Measurements from ENCODE around the gene EHF. TPM values are rescaled to one million over a fixed set of nuclear protein-coding genes. Genes with fewer than 3 reads are reported as not detected.

Gene EHF
- total and polyA plus RNA-seq, 9 of the 15 experiments (the other 6 are each of a cell fraction or from before 2014, with no cell fraction given), result 0.04 to 0.54 (median 0.37) TPM

DNA sequence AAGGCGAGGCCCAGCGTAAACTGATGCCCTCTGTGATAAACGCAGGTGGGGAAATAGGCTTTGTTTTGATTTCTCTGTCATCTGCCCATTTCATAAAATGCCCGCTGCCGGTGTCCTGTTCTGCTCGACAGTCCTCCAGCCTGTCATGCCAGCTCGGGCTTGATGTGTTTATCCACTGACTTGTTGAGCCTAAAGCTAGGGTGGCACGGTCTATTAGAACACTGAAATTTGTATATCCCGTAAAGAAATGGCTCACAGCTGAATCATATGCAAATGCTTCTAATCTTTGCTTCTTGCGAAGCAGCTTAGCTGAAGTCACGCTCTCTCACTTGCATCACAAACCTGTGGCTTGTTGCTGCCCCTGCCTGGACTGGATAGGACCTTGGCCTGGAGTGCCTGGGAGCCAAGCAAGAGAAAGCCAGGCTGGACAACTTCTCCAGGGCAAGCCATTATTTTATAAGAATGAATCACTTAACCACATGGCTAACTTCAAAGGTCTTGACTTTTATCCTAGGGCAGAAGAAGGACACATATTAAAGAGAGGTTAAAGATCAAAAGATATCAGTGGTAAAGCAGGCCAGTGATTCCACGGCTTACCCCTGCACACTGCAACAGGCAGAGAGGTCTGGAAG lies 33.1 kb downstream of the EHF start (continued):
- TF ChIP-seq, protein P1, sequence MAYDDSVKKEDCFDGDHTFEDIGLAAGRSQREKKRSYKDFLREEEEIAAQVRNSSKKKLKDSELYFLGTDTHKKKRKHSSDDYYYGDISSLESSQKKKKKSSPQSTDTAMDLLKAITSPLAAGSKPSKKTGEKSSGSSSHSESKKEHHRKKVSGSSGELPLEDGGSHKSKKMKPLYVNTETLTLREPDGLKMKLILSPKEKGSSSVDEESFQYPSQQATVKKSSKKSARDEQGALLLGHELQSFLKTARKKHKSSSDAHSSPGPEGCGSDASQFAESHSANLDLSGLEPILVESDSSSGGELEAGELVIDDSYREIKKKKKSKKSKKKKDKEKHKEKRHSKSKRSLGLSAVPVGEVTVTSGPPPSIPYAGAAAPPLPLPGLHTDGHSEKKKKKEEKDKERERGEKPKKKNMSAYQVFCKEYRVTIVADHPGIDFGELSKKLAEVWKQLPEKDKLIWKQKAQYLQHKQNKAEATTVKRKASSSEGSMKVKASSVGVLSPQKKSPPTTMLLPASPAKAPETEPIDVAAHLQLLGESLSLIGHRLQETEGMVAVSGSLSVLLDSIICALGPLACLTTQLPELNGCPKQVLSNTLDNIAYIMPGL (CRISPR knock-in tag; IDR thresholded peaks at IDR 0.05), result no peak
- TF ChIP-seq ETV6 (IDR thresholded peaks at IDR 0.05; ENCODE audit: borderline replicate concordance in 1 of 2, low read depth in 2 of 2, low read length in 1 of 2), result no peak
- no peak for TF ChIP-seq ETV6 (CRISPR knock-in tag; IDR thresholded peaks at IDR 0.05; ENCODE audit: borderline replicate concordance)
- no peak for TF ChIP-seq NEUROD1 (IDR thresholded peaks at IDR 0.05; ENCODE audit: borderline replicate concordance, low read depth, low read length, partially characterized antibody)
- no peak for TF ChIP-seq SMAD2 (IDR thresholded peaks at IDR 0.05; ENCODE audit: low read depth, low read length)
- TF ChIP-seq, protein P2, sequence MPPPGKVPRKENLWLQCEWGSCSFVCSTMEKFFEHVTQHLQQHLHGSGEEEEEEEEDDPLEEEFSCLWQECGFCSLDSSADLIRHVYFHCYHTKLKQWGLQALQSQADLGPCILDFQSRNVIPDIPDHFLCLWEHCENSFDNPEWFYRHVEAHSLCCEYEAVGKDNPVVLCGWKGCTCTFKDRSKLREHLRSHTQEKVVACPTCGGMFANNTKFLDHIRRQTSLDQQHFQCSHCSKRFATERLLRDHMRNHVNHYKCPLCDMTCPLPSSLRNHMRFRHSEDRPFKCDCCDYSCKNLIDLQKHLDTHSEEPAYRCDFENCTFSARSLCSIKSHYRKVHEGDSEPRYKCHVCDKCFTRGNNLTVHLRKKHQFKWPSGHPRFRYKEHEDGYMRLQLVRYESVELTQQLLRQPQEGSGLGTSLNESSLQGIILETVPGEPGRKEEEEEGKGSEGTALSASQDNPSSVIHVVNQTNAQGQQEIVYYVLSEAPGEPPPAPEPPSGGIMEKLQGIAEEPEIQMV (tag; conservative IDR thresholded peaks at IDR 0.05; ENCODE audit: low read depth), result no peak
- TF ChIP-seq, protein P3, sequence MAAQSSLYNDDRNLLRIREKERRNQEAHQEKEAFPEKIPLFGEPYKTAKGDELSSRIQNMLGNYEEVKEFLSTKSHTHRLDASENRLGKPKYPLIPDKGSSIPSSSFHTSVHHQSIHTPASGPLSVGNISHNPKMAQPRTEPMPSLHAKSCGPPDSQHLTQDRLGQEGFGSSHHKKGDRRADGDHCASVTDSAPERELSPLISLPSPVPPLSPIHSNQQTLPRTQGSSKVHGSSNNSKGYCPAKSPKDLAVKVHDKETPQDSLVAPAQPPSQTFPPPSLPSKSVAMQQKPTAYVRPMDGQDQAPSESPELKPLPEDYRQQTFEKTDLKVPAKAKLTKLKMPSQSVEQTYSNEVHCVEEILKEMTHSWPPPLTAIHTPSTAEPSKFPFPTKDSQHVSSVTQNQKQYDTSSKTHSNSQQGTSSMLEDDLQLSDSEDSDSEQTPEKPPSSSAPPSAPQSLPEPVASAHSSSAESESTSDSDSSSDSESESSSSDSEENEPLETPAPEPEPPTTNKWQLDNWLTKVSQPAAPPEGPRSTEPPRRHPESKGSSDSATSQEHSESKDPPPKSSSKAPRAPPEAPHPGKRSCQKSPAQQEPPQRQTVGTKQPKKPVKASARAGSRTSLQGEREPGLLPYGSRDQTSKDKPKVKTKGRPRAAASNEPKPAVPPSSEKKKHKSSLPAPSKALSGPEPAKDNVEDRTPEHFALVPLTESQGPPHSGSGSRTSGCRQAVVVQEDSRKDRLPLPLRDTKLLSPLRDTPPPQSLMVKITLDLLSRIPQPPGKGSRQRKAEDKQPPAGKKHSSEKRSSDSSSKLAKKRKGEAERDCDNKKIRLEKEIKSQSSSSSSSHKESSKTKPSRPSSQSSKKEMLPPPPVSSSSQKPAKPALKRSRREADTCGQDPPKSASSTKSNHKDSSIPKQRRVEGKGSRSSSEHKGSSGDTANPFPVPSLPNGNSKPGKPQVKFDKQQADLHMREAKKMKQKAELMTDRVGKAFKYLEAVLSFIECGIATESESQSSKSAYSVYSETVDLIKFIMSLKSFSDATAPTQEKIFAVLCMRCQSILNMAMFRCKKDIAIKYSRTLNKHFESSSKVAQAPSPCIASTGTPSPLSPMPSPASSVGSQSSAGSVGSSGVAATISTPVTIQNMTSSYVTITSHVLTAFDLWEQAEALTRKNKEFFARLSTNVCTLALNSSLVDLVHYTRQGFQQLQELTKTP (IDR thresholded peaks at IDR 0.05; ENCODE audit: low read depth in 1 of 2, partially characterized antibody in 2 of 2), result no peak
- no peak for TF ChIP-seq ZNF263 (CRISPR knock-in tag; IDR thresholded peaks at IDR 0.05; ENCODE audit: borderline replicate concordance)
- no peak for TF ChIP-seq MAFG (tag; conservative IDR thresholded peaks at IDR 0.05)
- TF ChIP-seq L3MBTL2 (IDR thresholded peaks at IDR 0.05), result peak; percentile 56
- no peak for TF ChIP-seq THRAP3 (IDR thresholded peaks at IDR 0.05; ENCODE audit: borderline replicate concordance)
- TF ChIP-seq SIX5 (IDR thresholded peaks at IDR 0.05; ENCODE audit: borderline replicate concordance in 1 of 2, insufficient read depth in 1 of 2, low read depth in 1 of 2, low read length in 2 of 2), result no peak
- no peak for TF ChIP-seq NFATC3 (IDR thresholded peaks at IDR 0.05)
- no peak for TF ChIP-seq IRF2 (CRISPR knock-in tag; IDR thresholded peaks at IDR 0.05)
- TF ChIP-seq MCM2 (IDR thresholded peaks at IDR 0.05; ENCODE audit: low read depth), result no peak
- TF ChIP-seq FOXA1 (IDR thresholded peaks at IDR 0.05; ENCODE audit: borderline replicate concordance), result no peak
- peak in 1 of 2 experiments; percentile 32; a peak in 1 of 4 replicates for TF ChIP-seq TRIM24 (IDR thresholded peaks at IDR 0.05)
- TF ChIP-seq ZNF444 (CRISPR knock-in tag; IDR thresholded peaks at IDR 0.05), result no peak
- TF ChIP-seq CBX1 (IDR thresholded peaks at IDR 0.05; ENCODE audit: low read depth), result no peak; the same call in 1 of the 2 replicates
- TF ChIP-seq SMARCA4 (IDR thresholded peaks at IDR 0.05), result peak; percentile 32; the same call in 1 of the 2 replicates
- peak; percentile 64 for TF ChIP-seq CEBPG (CRISPR knock-in tag; IDR thresholded peaks at IDR 0.05)
- TF ChIP-seq CEBPG (tag; conservative IDR thresholded peaks at IDR 0.05 in 1 of 2, IDR thresholded peaks at IDR 0.05 in 1 of 2), result no peak
- no peak for TF ChIP-seq ETV1 (tag; conservative IDR thresholded peaks at IDR 0.05; ENCODE audit: low read depth)

Measured in K562 (cell line).